DLD1 (cell line): ENCODE data around the gene ACSS1.

Experiments
- in situ Hi-C: cut with HindIII; loops from 2 replicates; pipeline ENCODE4 v1.10.0; 2017; ENCODE audit warnings: low sequenced_read_pairs

The ACSS1 gene

GRCh38 chr20:25033265-25033923 lies 24.5 kb downstream of the ACSS1 start:
- in situ Hi-C loops: no loop called here

GRCh38 chr20:25032478-25033264 lies 25.3 kb downstream of the ACSS1 start:
- in situ Hi-C loops: no loop called here

DNA sequence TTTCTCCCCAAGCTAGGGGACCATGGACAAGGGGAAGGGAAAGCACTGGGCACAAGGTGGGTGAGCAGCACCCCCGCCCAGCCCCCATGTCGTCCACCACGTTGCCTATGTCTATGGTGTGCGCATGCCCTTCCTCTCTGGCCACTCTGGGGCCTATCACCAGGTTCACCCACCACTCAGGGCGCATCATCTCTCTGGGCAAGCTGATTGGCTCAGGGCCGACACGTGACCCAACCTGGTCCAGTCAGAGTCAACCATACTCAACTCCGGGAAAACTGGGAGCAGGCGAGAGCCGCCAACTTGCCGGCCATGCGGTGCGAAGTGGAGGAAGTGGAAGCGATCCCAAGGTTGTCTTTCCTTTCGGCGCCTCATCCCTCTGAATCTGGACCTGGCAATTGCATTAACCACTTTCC lies 25.9 kb downstream of the ACSS1 start:
- in situ Hi-C loops: no loop called here

GRCh38 chr20:25031241-25031640 lies 26.7 kb downstream of the ACSS1 start:
- in situ Hi-C loops: no loop called here

GRCh38 chr20:25030649-25031207 lies 27.2 kb downstream of the ACSS1 start:
- in situ Hi-C loops: no loop called here

- in situ Hi-C loops: no loop called here
Observed at GRCh38 chr20:25030007-25030648, 27.8 kb downstream of the ACSS1 start.

DNA sequence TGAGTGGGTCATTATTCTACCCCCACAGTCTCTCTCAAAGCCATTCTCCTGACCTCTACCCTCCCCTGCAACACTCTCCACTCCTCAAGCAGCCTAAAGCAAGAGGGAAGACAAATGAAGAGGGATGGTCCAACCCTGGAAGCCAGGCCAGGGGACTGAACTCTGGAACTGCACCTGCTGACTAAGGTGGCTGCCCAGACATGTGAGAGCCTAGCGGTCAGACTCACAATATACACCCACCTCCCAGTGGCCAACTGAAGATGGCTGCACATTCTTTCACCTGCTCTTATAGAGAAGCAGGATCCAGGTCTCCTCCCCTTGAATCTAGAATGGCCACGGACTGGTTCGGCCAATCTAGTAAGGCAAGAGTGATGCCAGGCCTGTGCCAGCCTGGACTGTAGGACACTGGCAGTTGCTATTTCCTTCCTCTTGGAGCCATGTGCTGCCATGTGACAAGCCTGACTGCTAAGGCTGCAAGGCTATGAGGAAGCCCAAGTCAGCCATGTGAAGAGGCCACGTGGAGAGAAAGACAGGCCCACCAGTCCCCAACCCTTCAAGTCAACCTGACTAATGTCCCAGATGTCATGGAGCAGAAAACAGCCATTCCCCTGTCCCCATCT lies 31.8 kb downstream of the ACSS1 start:
- in situ Hi-C loops: no loop called here

GRCh38 chr20:25025091-25025861 lies 32.7 kb downstream of the ACSS1 start:
- in situ Hi-C loops: no loop called here

GRCh38 chr20:25024171-25024570 lies 33.8 kb downstream of the ACSS1 start:
- in situ Hi-C loops: loop anchor here (25.0 kb wide), 1 partner anchor 138 kb away; no protein-coding TSS in a partner anchor

GRCh38 chr20:25023356-25023755 lies 34.6 kb downstream of the ACSS1 start:
- in situ Hi-C loops: loop anchor here (25.0 kb wide), 1 partner anchor 139 kb away; no protein-coding TSS in a partner anchor

GRCh38 chr20:25022680-25023079 lies 35.3 kb downstream of the ACSS1 start:
- in situ Hi-C loops: loop anchor here (25.0 kb wide), 1 partner anchor 140 kb away; no protein-coding TSS in a partner anchor

- in situ Hi-C loops: loop anchor here (25.0 kb wide), 1 partner anchor 141 kb away; no protein-coding TSS in a partner anchor
Observed at GRCh38 chr20:25021336-25021735, 36.6 kb downstream of the ACSS1 start.

- in situ Hi-C loops: loop anchor here (25.0 kb wide), 1 partner anchor 141 kb away; no protein-coding TSS in a partner anchor
Observed at GRCh38 chr20:25020901-25021301, 37.0 kb downstream of the ACSS1 start.

DNA sequence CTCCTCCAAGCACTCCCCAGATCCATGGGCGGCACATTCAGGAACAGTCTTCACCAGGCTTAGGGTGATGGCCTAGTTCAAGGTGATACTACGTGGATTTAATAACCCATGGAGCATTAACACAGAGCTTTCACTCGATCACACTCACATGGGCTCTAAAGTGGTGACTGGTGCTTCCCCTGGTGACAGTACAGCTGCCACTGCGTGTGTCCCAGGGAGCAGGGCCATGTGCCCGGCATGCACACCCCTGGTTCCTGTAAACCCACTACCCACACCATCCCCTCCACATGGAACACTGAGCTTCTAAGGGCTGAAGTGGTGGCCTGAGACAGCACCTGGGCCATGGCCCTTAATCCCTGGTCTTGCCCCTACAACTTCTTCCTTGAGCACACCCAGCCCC lies 37.6 kb downstream of the ACSS1 start:
- in situ Hi-C loops: loop anchor here (25.0 kb wide), 1 partner anchor 142 kb away; no protein-coding TSS in a partner anchor

DNA sequence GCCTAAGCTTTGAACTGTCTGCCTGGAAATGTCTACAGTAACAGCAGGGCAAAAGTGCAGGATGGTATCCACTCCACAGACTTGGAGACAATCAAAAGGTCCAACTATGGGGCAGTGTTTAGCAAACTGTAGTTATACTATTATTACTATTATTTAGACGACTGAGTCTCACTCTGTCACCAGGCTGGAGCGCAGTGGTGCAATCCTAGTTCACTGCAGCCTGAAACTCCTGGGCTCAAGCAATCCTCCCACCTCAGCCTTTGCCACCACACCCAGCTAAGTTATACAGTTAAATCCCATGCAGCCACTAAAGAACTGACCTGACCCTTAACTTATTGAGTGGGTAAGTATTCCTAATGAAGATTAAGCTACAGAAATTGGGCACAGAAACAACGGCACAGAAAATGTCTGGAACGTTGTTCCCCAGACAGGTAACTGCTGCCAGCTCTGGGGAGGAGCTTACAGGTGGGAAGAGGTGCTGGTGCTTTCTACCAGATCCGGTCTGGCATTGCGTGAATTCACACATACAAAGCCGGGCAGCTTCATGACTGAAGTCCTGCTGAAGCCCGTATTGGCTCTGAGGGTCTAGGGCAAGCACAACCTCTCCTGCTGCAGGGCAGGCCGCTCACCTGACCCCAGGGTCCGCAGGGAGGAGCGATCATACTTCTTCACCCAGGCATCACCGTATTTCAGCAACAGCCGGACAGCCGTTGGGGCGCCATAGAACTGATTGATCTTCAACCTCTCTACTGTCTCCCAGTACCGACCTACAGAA lies 38.4 kb downstream of the ACSS1 start:
- in situ Hi-C loops: loop anchor here (25.0 kb wide), 1 partner anchor 143 kb away; no protein-coding TSS in a partner anchor

DNA sequence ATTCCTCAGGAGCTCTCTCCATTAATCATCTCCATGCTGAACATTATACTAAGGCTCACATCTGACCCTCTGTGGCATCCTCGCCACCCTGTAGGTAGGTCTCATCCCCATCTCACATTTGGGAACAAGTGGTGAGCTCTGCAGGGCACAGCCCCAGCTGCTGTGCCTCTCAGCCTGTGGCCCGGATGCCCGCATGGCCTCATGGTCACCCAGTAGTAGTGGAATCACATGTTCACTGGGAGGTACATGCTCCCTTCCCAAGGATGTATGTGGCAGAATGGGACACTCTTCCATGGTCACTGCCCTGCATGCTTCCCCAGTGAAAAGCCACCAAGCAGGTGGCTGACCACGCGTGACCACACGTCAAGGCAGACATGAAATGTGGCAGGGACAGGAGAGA lies 39.1 kb downstream of the ACSS1 start:
- in situ Hi-C loops: loop anchor here (25.0 kb wide), 1 partner anchor 143 kb away; no protein-coding TSS in a partner anchor

GRCh38 chr20:25018425-25018824 lies 39.5 kb downstream of the ACSS1 start:
- in situ Hi-C loops: loop anchor here (25.0 kb wide), 1 partner anchor 144 kb away; no protein-coding TSS in a partner anchor

- in situ Hi-C loops: loop anchor here (25.0 kb wide), 1 partner anchor 145 kb away; no protein-coding TSS in a partner anchor
Observed at GRCh38 chr20:25017257-25017803, 40.6 kb downstream of the ACSS1 start.
